Stimulated activated CD4-positive, alpha-beta T cell treated with anti-CD3 and anti-CD28 coated beads, Interleukin-15, amount 100 ng/mL, for 48 hours (primary cell): ENCODE measurements around the gene VPS16.
"Not testable (repeated sequence)": the region's sequence is repeated elsewhere in the genome, so short reads cannot be mapped to it uniquely, and the experiment has no call there.

ENCODE experiments used
- DNase-seq, 2 donors: peaks; one replicate each; pipeline ENCODE4 v3.0.0-alpha.2; 2020; ENCODE audit warnings: low read depth in 2 of 2

VPS16 gene

GRCh38 chr20:2869381-2869780 is 28.8 kb downstream of the VPS16 start:
- DNase-seq = no peak

- DNase-seq = no peak
Measured at GRCh38 chr20:2871111-2871465, 30.5 kb downstream of the VPS16 start.

GRCh38 chr20:2871661-2872458 is 31.3 kb downstream of the VPS16 start:
- no peak for DNase-seq

DNA sequence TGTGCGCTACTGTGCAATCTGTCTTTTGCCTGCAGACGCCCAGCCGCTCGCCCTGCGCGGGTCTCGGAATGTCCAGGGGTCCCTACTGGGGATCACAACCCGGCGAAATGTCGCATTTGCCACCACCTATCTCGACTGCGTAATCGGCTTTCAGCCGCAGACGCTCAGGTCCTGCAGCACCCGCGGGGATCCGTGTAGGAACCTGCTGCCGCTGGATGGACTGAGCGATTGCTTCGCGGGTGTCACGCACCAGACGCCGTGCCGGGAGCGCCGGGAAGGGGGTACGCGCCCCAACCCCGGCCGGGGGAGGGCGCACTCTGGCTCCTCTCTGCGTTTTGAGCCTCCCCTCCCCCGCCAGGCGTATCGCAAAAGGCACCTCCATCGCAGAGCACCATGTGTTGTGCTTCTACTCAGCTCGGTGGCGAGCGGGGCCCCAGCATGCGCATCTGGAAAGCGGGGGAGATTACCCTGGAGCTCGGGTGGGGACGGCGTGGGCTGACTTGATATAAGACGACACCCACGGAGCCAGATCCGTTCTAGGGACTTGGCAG is 32.0 kb downstream of the VPS16 start:
- DNase-seq = peak; percentile 64 to 72

- DNase-seq = peak; percentile 86 to 90
Measured at GRCh38 chr20:2873010-2873746, 32.6 kb downstream of the VPS16 start, which contains the start of gene PTPRA. TSS of gene PTPRA (plus strand) at chr20:2873481. CDS start at chr20:2964278, 90,797 bp downstream.

DNA sequence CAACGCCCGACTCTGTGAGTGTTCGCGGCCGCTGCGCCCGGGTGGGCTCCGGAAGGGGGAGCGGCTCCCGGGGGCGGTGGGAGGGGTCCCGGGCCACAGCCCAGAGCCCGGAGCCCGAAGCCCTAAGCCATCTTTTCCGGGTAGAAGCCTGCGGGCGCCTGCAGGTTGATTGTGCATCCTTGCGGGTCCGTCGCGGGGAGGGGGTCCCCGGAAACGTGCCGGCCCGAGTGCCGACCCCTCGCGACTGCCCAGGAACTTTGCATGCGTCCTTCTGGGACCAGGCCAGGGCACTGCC is 33.1 kb downstream of the VPS16 start:
- peak; percentile 27 to 35 for DNase-seq

DNA sequence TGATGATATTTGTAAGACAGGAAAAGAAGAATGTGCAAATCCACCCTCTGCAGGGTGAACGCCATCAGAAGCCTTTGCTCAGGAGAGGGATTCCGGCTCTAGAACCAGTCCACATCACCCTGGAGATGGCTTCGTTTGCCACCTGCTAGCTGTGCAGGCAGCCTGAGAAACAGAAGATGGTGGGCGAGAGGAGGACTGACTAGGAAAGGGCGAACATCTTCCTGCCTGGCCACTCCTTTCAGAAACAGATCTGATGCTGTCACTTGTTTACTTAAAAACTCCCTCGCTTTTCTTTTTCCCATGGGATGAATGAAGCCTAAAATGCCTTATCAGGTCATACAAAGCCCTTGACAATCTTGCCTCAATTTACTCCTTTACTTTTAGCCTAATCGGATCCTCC is 33.9 kb downstream of the VPS16 start:
- no peak for DNase-seq

DNA sequence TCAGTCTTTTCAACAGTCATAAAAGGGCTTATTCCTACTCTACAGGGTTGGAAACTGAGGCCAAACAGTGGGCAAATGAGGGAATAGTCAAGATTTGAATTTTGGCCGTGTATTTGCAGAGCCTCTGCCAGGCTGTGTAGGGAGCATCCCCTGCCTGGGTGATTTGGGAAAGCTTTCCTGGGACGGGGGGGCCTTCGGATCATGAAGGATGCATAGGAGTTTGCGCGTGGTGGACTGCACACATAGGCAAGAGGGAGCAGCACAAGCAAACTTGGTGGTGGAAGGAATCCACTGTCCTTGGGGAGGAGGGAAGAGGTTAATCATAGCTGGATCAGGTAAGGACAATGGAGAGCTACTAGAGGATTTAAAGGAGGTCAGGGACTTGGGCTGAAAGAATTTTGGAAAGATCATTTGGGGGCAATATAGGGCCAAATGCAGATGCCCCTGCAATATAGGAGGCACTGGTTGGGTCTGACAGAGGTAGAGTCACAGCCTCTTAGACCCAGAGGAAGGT is 35.2 kb downstream of the VPS16 start:
- no peak for DNase-seq

- DNase-seq = no peak
Measured at GRCh38 chr20:2878515-2878914, 38.0 kb downstream of the VPS16 start.

- DNase-seq = no peak
Measured at GRCh38 chr20:2879146-2879545, 38.6 kb downstream of the VPS16 start.

DNA sequence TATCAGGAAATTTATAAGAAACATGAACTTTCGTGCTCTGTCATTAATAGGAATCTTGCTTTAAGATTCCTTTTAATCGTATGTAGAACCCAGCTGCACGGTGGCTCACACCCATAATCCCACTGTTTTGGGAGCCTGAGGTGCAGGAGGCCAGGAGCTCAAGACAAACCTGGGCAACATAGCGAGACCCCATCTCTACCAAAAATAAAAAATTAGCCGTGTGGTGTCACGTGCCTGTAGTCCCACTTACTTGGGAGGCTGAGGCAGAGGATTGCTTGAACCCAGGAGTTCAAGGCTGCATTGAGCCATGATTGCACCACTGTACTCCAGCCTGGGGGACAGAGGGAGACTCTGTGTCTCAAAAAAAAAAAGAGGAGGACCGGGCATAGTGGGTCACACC is 40.1 kb downstream of the VPS16 start:
- DNase-seq = no peak

- no peak for DNase-seq
Measured at GRCh38 chr20:2883726-2884637, 43.4 kb downstream of the VPS16 start.

- no peak for DNase-seq
Measured at GRCh38 chr20:2887715-2888114, 47.2 kb downstream of the VPS16 start.

GRCh38 chr20:2888224-2888955 is 47.8 kb downstream of the VPS16 start:
- no peak for DNase-seq

DNA sequence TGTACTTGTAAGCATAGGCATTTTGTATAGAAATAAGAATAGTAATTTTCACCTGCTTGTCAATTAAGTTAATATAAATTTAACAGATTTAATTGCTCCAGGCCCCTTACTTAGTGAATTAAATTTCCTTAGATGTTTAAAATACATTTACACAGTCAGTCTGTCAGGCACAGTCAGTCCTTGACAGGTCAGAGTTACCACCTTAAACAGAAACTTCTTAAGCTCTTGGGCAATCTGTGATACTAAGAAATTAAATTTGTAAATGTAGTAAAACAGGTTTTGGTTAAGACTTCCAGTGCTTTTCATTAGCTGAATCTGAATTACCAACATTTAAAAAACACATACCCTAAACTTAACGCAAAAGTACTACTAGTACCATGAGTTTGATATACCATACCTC is 48.7 kb downstream of the VPS16 start:
- DNase-seq = no peak

GRCh38 chr20:2889797-2890196 is 49.3 kb downstream of the VPS16 start:
- no peak for DNase-seq

- no peak for DNase-seq
Measured at GRCh38 chr20:2890742-2891141, 50.2 kb downstream of the VPS16 start.

- DNase-seq = no peak
Measured at GRCh38 chr20:2891343-2891742, 50.8 kb downstream of the VPS16 start.

- DNase-seq = no peak
Measured at GRCh38 chr20:2892376-2892775, 51.8 kb downstream of the VPS16 start.

- DNase-seq = no peak
Measured at GRCh38 chr20:2894221-2894620, 53.7 kb downstream of the VPS16 start.

DNA sequence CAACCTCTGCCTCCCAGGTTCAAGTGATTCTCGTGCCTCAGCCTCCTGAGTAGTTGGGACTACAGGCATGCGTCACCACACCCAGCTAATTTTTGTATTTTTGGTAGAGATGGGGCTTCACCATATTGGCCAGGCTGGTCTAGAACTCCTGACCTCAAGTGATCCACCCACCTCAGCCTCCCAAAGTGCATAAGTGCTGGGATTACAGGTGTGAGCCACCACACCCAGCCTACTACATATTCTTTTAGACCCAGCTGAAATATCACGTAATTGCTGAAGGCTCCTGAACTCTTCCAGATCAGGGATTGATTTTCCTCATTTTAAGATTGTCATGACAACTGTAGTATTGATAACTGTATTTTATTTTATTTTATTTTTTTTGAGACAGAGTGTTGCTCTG is 54.6 kb downstream of the VPS16 start:
- not testable (repeated sequence) for DNase-seq
